ENCODE data around the gene SGTA.

The SGTA gene

DNA sequence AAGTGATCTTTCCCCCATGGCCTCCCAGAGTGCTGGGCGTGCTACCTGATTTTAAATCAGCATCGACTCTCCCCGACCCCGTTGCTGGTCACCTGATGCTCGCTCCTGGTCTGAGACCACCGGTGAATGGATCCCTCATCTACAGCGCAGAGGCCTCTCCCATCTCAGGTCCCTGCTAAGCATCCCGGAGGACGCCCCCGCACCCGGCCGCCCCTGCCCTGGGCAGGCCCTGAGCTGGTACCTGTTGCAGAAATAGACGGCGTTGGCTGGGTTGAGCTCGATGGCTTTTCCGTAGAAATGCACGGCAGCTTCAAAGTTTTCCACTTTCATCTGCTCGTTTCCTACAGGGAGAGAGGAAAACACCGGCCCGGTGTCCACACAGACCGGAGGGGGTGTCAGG, 18.1 kb downstream of the SGTA start:
- H2AFZ ChIP-seq: no peak overlapping the region
- H3K9ac ChIP-seq: no peak overlapping the region
- no peaks in the 10 kb centered on the region for H3K27me3 ChIP-seq (ENCODE audit: control insufficient read depth, insufficient read depth, low read length)
- H3K4me1 ChIP-seq: no peaks in the 10 kb centered on the region
- H3K4me2 ChIP-seq (ENCODE audit: low read length): no peak overlapping the region
- TF ChIP-seq, protein P1, sequence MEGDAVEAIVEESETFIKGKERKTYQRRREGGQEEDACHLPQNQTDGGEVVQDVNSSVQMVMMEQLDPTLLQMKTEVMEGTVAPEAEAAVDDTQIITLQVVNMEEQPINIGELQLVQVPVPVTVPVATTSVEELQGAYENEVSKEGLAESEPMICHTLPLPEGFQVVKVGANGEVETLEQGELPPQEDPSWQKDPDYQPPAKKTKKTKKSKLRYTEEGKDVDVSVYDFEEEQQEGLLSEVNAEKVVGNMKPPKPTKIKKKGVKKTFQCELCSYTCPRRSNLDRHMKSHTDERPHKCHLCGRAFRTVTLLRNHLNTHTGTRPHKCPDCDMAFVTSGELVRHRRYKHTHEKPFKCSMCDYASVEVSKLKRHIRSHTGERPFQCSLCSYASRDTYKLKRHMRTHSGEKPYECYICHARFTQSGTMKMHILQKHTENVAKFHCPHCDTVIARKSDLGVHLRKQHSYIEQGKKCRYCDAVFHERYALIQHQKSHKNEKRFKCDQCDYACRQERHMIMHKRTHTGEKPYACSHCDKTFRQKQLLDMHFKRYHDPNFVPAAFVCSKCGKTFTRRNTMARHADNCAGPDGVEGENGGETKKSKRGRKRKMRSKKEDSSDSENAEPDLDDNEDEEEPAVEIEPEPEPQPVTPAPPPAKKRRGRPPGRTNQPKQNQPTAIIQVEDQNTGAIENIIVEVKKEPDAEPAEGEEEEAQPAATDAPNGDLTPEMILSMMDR (IDR thresholded peaks at IDR 0.05): no peak
- H3K9me3 ChIP-seq (ENCODE audit: control insufficient read depth, low read length): no peaks in the 10 kb centered on the region
- peaks cover 2% of the 10 kb centered on the region for H3K36me3 ChIP-seq (ENCODE audit: control insufficient read depth, insufficient read depth, low read length)
- H3K79me2 ChIP-seq: peaks cover 27% of the 10 kb centered on the region
- H3K4me3 ChIP-seq (ENCODE audit: low read depth, low read length): no peak overlapping the region
- no peak overlapping the region for H3K27ac ChIP-seq

DNA sequence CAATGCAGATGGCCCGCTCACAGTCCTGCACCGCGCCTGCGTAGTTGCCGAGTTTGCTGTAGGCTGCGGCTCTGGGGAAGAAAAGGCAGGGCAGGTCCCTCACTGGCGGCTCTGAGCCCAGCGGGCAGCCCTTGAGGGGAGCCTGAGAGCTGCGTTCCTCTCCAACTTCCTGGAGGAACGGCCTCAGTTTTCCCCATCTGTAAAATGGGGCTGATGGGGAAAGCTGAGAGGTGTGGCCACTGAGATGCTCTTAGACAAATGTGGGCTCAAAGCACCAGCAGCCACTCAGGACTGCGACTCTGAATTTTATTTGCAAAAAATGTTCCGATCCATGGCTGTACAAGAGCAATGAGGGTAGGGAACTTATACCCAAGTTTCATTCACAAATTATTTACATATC, 19.4 kb downstream of the SGTA start:
- H3K9me3 ChIP-seq (ENCODE audit: control insufficient read depth, low read length): no peaks in the 10 kb centered on the region
- H3K4me2 ChIP-seq (ENCODE audit: low read length): no peak overlapping the region
- H3K27me3 ChIP-seq (ENCODE audit: control insufficient read depth, insufficient read depth, low read length): no peaks in the 10 kb centered on the region
- peaks cover 2% of the 10 kb centered on the region for H3K36me3 ChIP-seq (ENCODE audit: control insufficient read depth, insufficient read depth, low read length)
- no peak overlapping the region for H3K9ac ChIP-seq
- no peaks in the 10 kb centered on the region for H3K4me1 ChIP-seq
- H3K79me2 ChIP-seq: peaks cover 18% of the 10 kb centered on the region
- H2AFZ ChIP-seq: no peak overlapping the region
- no peak overlapping the region for H3K4me3 ChIP-seq (ENCODE audit: low read depth, low read length)
- TF ChIP-seq, protein P1 (IDR thresholded peaks at IDR 0.05): no peak
- H3K27ac ChIP-seq: no peak overlapping the region

DNA sequence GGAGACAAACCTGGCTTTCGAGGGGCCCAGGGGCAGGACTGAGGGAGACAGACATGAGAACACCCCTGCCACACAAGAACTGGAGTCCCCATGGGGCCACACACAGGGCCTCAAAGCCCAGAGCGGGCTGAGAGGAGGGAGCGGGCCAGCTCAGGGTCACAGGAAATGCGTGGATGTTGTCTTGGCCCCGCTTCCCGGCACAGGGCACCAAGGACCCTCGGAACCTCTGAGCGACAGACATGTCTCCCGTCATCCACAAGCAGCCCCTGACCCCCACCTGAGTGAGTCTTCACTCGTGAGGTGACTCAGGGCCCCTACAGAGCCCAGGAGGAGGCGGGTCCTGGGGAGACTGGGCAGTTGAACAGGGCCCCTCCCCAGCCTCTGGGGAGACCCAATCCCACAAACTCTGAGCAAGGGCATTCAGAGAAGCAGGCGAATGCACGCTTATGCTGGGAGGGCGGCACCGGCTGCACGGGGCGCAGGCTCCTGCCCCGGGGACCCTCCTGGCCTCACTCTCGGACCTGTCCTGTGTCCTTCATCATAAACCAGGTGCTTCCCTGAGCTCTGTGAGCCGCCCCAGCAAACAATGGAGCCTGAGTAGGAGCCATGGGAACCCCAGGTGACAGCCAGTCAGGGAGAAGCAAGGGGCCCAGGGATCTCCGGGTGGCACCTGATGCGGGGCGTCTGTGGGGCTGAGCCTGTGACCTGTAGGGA, 20.1 kb downstream of the SGTA start:
- Histone ChIP-seq H2AFZ (no peak overlapping the region), H3K4me2 (ENCODE audit: low read length) (no peak overlapping the region), H3K27me3 (ENCODE audit: control insufficient read depth, insufficient read depth, low read length) (no peaks in the 10 kb centered on the region), H3K36me3 (ENCODE audit: control insufficient read depth, insufficient read depth, low read length) (peaks cover 2% of the 10 kb centered on the region), H3K27ac (no peak overlapping the region), H3K4me3 (ENCODE audit: low read depth, low read length) (no peak overlapping the region), H3K9ac (no peak overlapping the region), H3K9me3 (ENCODE audit: control insufficient read depth, low read length) (no peaks in the 10 kb centered on the region), H3K79me2 (peaks cover 15% of the 10 kb centered on the region), H3K4me1 (no peaks in the 10 kb centered on the region)
- TF ChIP-seq, protein P1 (IDR thresholded peaks at IDR 0.05): no peak

DNA sequence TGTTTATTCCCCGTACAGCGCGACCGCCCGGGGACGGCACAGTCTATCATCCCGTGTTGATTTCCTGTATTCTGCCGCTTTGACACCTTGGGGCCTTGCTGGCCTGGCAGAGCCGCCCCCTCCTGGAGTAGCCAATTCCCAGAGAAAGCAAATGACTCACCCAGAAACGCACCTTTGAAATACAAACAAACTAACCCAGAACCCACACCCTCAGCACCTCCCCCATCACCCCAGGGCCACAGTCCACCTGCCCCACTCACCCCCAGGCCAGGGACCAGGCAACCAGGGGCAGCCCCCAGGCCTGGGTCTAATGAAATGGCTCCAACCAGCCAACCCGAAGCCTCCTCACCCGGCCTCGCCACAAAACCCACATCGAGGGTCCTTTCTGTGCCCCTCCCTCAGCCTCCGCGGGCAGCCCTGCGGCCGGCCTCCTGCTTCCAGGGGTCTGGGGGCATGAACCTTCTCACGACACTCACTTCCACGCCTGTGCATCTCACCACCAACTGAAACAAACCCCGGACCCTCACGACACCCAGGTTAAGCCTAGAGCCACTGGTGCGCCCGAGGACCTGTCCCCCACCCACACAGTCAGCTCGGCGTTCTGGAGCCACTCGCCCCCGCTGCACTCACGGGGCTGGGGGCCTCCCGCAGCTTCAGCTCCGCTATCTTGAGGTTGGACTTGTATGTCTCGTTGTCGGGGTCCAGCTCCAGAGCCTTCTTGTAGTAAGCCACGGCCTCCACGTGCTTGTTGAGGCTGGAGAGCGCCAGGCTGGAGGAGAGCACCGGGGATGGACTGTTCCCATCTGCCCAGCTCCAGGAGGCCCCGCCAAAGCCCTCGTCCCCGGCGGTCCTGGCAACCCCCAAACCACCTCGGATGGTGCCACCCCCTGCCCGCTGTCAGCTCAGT, 20.9 kb downstream of the SGTA start:
- H3K9ac ChIP-seq: no peak overlapping the region
- no peak overlapping the region for H3K4me2 ChIP-seq (ENCODE audit: low read length)
- no peak overlapping the region for H3K4me3 ChIP-seq (ENCODE audit: low read depth, low read length)
- H3K9me3 ChIP-seq (ENCODE audit: control insufficient read depth, low read length): no peaks in the 10 kb centered on the region
- peaks cover 10% of the 10 kb centered on the region for H3K79me2 ChIP-seq
- H3K27ac ChIP-seq: no peak overlapping the region
- no peaks in the 10 kb centered on the region for H3K27me3 ChIP-seq (ENCODE audit: control insufficient read depth, insufficient read depth, low read length)
- no peak overlapping the region for H2AFZ ChIP-seq
- TF ChIP-seq, protein P1 (IDR thresholded peaks at IDR 0.05): no peak
- H3K36me3 ChIP-seq (ENCODE audit: control insufficient read depth, insufficient read depth, low read length): peaks cover 2% of the 10 kb centered on the region
- H3K4me1 ChIP-seq: no peaks in the 10 kb centered on the region
